DND-41 (cell line): Measurements from ENCODE around the gene KRT72.

Source experiments
- ATAC-seq: fragments of 200-7000 bp; cut with Tn5 transposase; 3 replicates; pipeline ENCODE4 v1.9.1; 2021; ENCODE audit warnings: low read depth; ENCODE audit not compliant: insufficient read depth
- DNase-seq: peaks from one replicate; pipeline ENCODE4 v3.0.0-alpha.2; 2020
- H2AFZ ChIP-seq: 2 replicates; pipeline ENCODE4 v1.6.0; 2012; ENCODE audit warnings: low read depth, low read length
- H3K27ac ChIP-seq: 2 replicates; pipeline ENCODE4 v1.5.1; 2012; ENCODE audit warnings: low read length, inconsistent platforms
- H3K27me3 ChIP-seq: fragments of 200-600 bp; sonication (generic); 2 replicates; pipeline ENCODE4 v1.6.0; 2012; ENCODE audit warnings: low read length, mild to moderate bottlenecking, inconsistent platforms; ENCODE audit not compliant: insufficient read depth, poor library complexity
- H3K36me3 ChIP-seq: 2 replicates; pipeline ENCODE4 v1.5.1; 2012; ENCODE audit warnings: low read length, inconsistent platforms; ENCODE audit not compliant: insufficient read depth
- H3K4me1 ChIP-seq: 2 replicates; pipeline ENCODE4 v1.5.1; 2012; ENCODE audit warnings: mild to moderate bottlenecking, low read length; ENCODE audit not compliant: insufficient read depth
- H3K4me2 ChIP-seq: 2 replicates; pipeline ENCODE4 v1.6.0; 2012; ENCODE audit warnings: mild to moderate bottlenecking, moderate library complexity, low read length, inconsistent platforms; ENCODE audit not compliant: insufficient read depth
- H3K4me3 ChIP-seq, 2 experiments: fragments of 200-600 bp in 1 of 2; shearing (Covaris generic) in 1 of 2; 2 replicates each; pipeline ENCODE4 v1.5.1; 2012 to 2016; ENCODE audit warnings: inconsistent platforms in 2 of 2, low read length in 2 of 2, mild to moderate bottlenecking in 2 of 2, low read depth in 1 of 2, moderate library complexity in 1 of 2
- H3K79me2 ChIP-seq: 2 replicates; pipeline ENCODE4 v1.6.0; 2012; ENCODE audit warnings: low read length, inconsistent platforms; ENCODE audit not compliant: insufficient read depth
- H3K9ac ChIP-seq: 2 replicates; pipeline ENCODE4 v1.6.0; 2012; ENCODE audit warnings: low read depth, mild to moderate bottlenecking, inconsistent platforms, low read length, moderate library complexity
- H3K9me3 ChIP-seq: 2 replicates; pipeline ENCODE4 v1.5.1; 2012; ENCODE audit warnings: low read length, moderate library complexity, mild to moderate bottlenecking, inconsistent platforms; ENCODE audit not compliant: insufficient read depth, severe bottlenecking
- H4K20me1 ChIP-seq: 2 replicates; pipeline ENCODE4 v1.6.0; 2012; ENCODE audit warnings: low read length; ENCODE audit not compliant: insufficient read depth
- EZH2 ChIP-seq: IDR thresholded peaks from 3 replicates; pipeline ENCODE4 v1.6.1; 2012; ENCODE audit warnings: borderline replicate concordance, low read depth, mild to moderate bottlenecking, moderate library complexity, low read length, inconsistent platforms; ENCODE audit not compliant: severe bottlenecking
- TF ChIP-seq, protein P1 (sequence below): IDR thresholded peaks from 2 replicates; pipeline ENCODE4 v1.5.1; 2012; ENCODE audit warnings: borderline replicate concordance, low read length, moderate library complexity, mild to moderate bottlenecking; ENCODE audit not compliant: poor library complexity, severe bottlenecking; ENCODE audit errors: extremely low read depth

The KRT72 gene

DNA sequence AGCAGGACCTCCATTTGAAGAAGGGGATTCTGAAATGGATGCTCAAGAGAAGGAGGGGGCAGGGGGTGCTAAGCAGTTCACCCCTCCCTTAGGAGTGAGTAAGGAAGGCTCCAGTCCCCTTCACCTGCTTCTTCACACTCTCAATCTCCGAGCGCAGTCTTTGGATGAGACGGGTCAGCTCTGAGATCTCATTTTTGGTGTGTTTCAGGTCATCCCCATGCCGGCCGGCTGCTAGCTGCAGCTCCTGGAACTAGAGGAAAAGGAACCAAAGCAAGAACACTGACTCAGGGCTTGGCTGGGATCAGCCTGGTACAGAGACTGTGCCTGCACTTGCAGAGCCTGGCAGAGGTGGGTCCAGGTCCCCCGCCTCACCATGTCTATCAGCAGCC, 9.8 kb upstream of the KRT72 start:
- no peaks in the 10 kb centered on the region for H3K4me1 ChIP-seq
- no peaks in the 10 kb centered on the region for H3K9me3 ChIP-seq
- H3K4me2 ChIP-seq, result no peak overlapping the region
- H3K79me2 ChIP-seq, result no peaks in the 10 kb centered on the region
- peaks cover 24% of the 10 kb centered on the region for H3K27me3 ChIP-seq
- H4K20me1 ChIP-seq, result peaks cover 3% of the 10 kb centered on the region; the same call in 1 of the 2 replicates
- no peak overlapping the region for H2AFZ ChIP-seq
- H3K27ac ChIP-seq, result no peak overlapping the region
- TF ChIP-seq, protein P1, sequence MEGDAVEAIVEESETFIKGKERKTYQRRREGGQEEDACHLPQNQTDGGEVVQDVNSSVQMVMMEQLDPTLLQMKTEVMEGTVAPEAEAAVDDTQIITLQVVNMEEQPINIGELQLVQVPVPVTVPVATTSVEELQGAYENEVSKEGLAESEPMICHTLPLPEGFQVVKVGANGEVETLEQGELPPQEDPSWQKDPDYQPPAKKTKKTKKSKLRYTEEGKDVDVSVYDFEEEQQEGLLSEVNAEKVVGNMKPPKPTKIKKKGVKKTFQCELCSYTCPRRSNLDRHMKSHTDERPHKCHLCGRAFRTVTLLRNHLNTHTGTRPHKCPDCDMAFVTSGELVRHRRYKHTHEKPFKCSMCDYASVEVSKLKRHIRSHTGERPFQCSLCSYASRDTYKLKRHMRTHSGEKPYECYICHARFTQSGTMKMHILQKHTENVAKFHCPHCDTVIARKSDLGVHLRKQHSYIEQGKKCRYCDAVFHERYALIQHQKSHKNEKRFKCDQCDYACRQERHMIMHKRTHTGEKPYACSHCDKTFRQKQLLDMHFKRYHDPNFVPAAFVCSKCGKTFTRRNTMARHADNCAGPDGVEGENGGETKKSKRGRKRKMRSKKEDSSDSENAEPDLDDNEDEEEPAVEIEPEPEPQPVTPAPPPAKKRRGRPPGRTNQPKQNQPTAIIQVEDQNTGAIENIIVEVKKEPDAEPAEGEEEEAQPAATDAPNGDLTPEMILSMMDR, result no peak
- TF ChIP-seq EZH2, result no peak
- H3K36me3 ChIP-seq, result no peaks in the 10 kb centered on the region
- H3K9ac ChIP-seq, result no peak overlapping the region
- DNase-seq (no peak), ATAC-seq (no peak)
- H3K4me3 ChIP-seq, result no peak overlapping the region

DNA sequence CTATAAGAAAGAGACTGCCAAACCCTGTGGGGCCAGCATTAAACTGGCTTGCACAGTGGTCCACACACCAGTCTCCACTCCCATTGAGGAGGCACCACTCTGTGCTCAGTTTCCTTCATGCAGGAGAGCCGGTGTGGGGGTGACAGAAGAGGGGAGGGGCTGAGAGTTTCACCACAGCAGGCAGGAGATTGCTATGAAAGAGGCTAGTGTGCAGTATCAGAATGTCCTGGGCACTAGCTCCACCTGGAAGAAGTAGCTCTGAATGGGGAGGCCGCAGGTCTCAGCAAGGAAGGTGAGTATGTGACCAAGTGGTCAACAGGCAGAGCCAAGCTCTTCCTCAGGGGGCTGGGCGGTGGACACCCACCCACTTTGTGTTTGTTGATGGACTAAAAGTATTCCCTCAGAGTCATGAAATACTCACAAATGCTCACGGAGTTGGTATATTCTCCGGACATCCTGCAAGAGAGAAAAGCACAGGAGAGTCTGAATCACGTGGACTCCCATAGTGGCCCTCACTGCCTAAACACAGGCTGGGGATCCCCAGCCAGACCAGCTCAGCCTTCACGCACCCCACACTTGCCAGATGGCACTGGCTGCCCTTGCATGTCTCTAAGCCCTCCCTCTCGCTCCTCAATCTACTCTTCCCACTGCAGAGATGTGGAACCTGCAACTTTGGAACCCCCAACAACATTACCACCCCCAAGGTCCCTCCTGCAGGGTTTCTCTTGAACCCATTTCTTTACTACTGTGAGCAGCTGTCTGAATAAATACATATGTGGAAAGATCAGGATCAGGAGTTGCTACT, 7.8 kb upstream of the KRT72 start:
- Histone ChIP-seq H3K36me3 (no peaks in the 10 kb centered on the region), H3K27me3 (peaks cover 29% of the 10 kb centered on the region), H3K27ac (no peak overlapping the region), H3K4me2 (no peak overlapping the region), H3K9ac (no peak overlapping the region), H3K79me2 (no peaks in the 10 kb centered on the region), H2AFZ (no peak overlapping the region), H3K9me3 (no peaks in the 10 kb centered on the region), H4K20me1 (peaks cover 3% of the 10 kb centered on the region; the same call in 1 of the 2 replicates), H3K4me1 (no peaks in the 10 kb centered on the region), H3K4me3 (no peak overlapping the region)
- no peak for DNase-seq
- TF ChIP-seq EZH2, result no peak
- TF ChIP-seq, protein P1, result no peak
- ATAC-seq, result no peak

DNA sequence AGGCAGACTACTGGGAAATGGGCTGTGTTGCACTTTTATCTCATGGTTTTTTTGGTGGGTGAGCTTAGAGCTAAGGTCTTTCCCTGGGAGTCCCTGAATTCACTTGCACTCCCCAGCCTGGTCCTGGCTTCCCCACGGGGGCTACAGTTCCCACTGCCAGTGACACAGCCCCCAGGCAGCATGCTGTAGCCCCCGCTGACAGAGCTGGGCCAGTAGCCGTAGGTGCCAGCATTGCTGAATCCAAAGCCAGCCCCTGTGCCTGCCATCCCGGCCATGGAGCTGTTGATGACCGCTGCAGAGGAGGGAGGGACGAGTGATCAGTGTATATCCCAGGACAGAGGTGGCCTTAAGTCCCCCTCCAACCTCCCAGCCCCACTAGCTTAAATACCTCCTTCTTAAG, 6.9 kb upstream of the KRT72 start:
- Histone ChIP-seq H3K27me3 (peaks cover 29% of the 10 kb centered on the region), H3K27ac (no peak overlapping the region), H3K4me2 (no peak overlapping the region), H3K36me3 (no peaks in the 10 kb centered on the region), H3K9me3 (no peaks in the 10 kb centered on the region), H3K79me2 (no peaks in the 10 kb centered on the region), H3K9ac (no peak overlapping the region), H3K4me3 (no peak overlapping the region), H4K20me1 (0 out of 2 replicates have a peak, but pooled peaks cover 3% of the 10 kb centered on the region), H2AFZ (no peak overlapping the region), H3K4me1 (no peaks in the 10 kb centered on the region)
- no peak for TF ChIP-seq EZH2
- TF ChIP-seq, protein P1, result no peak
- no peak for DNase-seq
- no peak for ATAC-seq
